ENCODE measurements around the gene SIGLEC12. TPM values are rescaled to one million over a fixed set of nuclear protein-coding genes. Genes with fewer than 3 reads are reported as not detected.
A peak's percentile ranks its signal among the peaks of the same experiment; 100 is the strongest.

Gene SIGLEC12
- total and polyA plus RNA-seq, 2 of the 13 experiments (the other 11 are each of a cell fraction or from before 2014, with no cell fraction given) = not detected

- no peak for TF ChIP-seq RERE (CRISPR knock-in tag; IDR thresholded peaks at IDR 0.05; ENCODE audit: low read depth)
- no peak for TF ChIP-seq SRSF4 (IDR thresholded peaks at IDR 0.05; ENCODE audit: low read depth, low read length, poor library complexity, severe bottlenecking)
- no peak for TF ChIP-seq ZNF710 (CRISPR knock-in tag; IDR thresholded peaks at IDR 0.05; ENCODE audit: borderline replicate concordance)
- TF ChIP-seq TGIF2 (CRISPR knock-in tag; IDR thresholded peaks at IDR 0.05) = peak; percentile 59; the same call in 1 of the 2 replicates
- TF ChIP-seq HIVEP1 (CRISPR knock-in tag; IDR thresholded peaks at IDR 0.05) = no peak
- TF ChIP-seq ZFP90 (CRISPR knock-in tag; IDR thresholded peaks at IDR 0.05; ENCODE audit: borderline replicate concordance) = no peak
- no peak for TF ChIP-seq THAP7 (CRISPR knock-in tag; IDR thresholded peaks at IDR 0.05)
- TF ChIP-seq ZBTB20 (CRISPR knock-in tag; IDR thresholded peaks at IDR 0.05; ENCODE audit: borderline replicate concordance, low read depth) = 0 out of 2 replicates have a peak, but pooled peaks have one; percentile 34
- TF ChIP-seq ZNF670 (CRISPR knock-in tag; IDR thresholded peaks at IDR 0.05; ENCODE audit: borderline replicate concordance) = no peak
- TF ChIP-seq ARNT (IDR thresholded peaks at IDR 0.05) = no peak
- no peak for TF ChIP-seq ZSCAN29 (CRISPR knock-in tag; conservative IDR thresholded peaks at IDR 0.05)
- no peak for TF ChIP-seq ZNF430 (CRISPR knock-in tag; IDR thresholded peaks at IDR 0.05)
Measured at GRCh38 chr19:51480590-51480989, 21.0 kb downstream of the SIGLEC12 start (continued).

Measured in HepG2 (cell line).